CD4-positive, alpha-beta T cell treated with Interleukin-15 for 1 hour (primary cell): ENCODE data around the gene HVCN1.
"Not testable (repeated sequence)": the region's sequence is repeated elsewhere in the genome, so short reads cannot be mapped to it uniquely, and the experiment has no call there.

ENCODE experiments used
- DNase-seq: peaks from one replicate; pipeline ENCODE4 v3.0.0-alpha.2; 2020

Gene HVCN1

DNA sequence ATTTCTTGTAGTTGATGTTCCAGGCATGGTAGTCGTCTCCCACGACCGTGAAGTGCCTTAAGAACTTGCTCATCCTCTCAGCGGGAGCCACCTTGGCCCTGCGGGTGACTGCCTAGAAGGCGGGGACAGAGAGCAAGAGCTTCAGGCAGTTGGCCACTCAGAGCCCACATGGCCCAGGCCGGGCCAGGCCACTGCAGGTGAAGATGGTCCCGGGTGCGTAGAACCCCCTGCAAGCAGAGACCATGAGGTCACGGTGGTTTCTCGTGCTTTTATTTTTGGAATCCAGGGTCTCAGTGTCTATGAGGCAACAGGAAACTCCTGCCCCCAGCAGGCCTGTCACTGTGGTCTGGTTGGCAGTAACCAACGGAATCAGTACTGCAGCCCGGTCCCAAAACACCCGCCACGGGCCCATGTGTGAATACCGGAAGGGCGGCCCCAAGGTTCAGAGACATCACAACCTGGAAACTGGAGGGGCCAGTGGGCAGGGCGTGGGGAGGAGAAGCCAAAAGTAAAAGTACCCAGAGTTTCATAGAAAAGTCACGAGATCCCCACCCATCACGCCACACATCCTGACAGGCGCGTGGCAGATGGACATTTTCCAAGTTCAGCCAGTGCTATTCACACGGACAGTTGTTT is 27.5 kb downstream of the HVCN1 start:
- peak; percentile 84 for DNase-seq

GRCh38 chr12:110658878-110659277 is 30.0 kb downstream of the HVCN1 start:
- no peak for DNase-seq

- no peak for DNase-seq
These were observed 30.7 kb downstream of the HVCN1 start for GRCh38 chr12:110658242-110658641.

DNA sequence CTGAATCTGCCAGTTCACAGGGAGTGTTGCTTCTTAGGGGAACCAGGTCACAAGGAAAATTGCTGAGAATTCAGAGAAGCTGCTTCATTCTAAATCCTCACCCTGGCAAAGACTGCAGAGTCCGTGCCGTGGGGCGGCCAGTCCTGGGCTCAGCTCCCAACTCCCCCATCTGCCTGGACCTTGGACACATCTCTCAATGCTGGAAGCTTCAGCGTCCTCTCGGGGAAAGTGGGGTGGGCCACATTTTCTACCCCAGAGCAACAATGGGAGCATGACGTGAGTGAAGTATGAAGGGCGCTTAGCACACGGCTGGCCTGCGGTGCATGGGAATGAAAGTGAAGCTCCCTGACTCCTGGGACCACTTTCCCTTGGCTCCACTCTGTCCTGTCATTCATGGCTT is 31.2 kb downstream of the HVCN1 start:
- no peak for DNase-seq

DNA sequence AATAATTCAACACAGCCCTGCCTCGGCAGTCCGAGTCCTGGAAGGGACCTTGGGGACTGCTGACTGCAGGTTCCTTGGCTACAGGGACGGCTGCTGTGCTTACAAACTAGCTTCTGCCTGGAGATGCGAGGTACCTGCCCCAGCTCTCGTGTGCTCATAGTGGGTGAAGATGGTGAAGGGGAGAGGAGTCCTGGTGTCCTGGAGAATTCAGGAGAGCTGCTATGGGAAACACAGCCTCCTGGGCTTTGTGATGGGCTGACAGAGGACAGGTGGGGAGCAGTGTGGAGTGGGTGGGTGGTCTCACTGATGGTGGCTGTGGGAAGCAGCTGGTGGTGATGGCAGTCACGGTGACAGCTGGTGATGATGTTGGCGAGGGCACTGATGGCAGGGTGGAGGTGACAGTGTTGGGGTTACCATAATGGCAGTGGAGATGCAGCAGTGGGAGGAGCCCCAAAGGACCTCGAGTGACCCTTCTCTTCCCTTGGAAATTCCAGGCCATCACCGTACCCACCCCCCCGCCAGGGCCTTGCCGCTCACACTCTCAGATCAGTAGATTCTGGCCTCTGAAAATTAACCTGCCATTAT is 32.8 kb downstream of the HVCN1 start:
- DNase-seq = no peak

GRCh38 chr12:110654238-110654637 is 34.7 kb downstream of the HVCN1 start:
- not testable (repeated sequence) for DNase-seq

GRCh38 chr12:110649341-110649847 is 39.5 kb downstream of the HVCN1 start:
- DNase-seq = no peak

GRCh38 chr12:110647631-110648040 is 41.3 kb downstream of the HVCN1 start:
- peak; percentile 81 for DNase-seq

GRCh38 chr12:110641521-110641920 is 47.4 kb downstream of the HVCN1 start:
- DNase-seq = no peak

DNA sequence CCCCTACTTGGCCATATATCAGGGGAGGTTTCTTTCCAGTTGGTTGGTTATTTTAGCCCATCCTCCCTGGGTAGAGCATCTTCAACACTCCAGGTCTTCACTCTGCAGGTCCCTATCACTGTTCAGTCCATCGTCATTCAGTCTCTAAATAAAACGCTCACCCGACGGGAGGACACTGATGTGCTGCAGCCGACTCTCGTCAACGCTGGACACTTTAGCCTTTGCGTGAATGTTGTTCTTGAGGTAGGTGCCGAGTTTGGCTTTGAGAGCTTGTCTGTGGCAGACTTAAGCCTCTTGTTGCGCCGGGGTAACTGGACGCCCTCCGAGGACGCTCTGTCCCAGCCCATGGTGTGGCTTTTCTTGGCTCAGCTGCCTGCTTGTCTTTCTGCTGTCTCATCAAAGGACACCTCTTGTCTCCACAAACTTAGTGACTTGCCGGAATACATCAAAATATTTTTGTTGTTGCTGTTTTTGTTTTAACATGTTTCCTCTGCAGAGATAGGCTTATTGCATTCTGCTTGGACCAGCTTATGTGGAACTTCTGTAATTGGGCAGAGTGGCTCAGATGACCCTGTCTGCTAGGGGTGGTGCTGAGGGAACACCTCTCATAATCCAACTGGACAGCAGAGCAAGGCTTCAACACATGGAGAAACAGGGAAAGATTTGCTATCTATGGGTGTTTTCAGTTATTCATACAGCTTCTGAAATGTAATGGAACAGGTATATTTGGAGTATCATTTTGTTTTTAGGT is 48.5 kb downstream of the HVCN1 start:
- no peak for DNase-seq

DNA sequence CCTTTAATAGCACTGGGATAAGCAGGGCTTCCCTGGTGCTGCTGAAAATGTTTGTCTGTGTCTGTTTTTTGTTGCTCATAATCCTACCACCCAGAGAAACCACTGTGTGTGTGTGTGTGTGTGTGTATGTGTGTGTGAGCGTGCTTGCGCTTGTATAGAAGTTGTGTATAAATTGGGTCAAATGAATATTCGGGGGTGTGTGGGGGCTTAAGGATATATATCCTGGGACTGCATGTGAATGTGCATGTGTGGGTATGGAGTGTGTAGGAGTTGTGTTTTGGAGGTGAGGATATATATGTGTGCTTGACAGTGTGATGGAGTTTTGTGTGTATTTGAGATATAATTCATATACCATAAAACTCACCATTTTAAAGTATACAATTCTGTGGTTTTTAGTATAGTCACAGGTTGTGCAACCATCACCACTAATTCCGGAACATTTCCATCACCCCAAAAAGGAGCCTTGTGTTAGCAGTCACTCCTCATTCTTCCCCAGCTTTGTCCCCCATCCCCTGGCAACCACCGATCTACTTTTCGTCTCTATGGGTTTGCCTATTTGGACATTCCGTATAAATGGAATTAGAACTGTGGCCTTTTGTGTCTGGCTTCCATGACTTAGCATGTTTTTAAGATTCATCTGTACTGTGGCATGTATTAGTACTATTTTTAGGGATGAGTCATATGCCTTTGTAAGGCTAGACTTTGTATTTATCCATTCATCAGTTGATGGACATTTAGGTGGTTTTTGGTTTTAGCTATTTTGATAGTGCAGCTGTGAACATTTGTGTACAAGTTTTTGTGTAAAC is 49.4 kb downstream of the HVCN1 start:
- DNase-seq = no peak

DNA sequence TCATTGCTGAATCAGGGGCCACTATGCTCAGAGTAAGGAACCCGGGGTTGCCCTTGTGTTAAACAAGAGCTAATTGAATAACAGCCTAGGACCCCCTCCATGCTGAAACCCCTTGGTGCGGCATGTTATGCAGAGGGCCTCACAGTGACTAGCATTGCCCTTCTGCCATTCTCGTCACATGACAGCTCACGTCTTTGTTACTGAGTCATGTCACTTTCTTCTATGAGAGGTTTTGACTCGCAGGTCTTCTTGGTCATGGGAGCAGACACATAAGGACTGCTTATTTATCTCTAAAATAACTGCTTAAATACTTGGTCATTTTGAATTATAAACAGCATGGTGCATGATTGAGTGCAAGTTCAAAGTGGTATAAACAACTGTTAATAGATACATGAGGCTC is 50.1 kb downstream of the HVCN1 start:
- no peak for DNase-seq

GRCh38 chr12:110637869-110638441 is 51.0 kb downstream of the HVCN1 start:
- no peak for DNase-seq

GRCh38 chr12:110636516-110636915 is 52.4 kb downstream of the HVCN1 start:
- peak; percentile 44 for DNase-seq

GRCh38 chr12:110635055-110635454 is 53.9 kb downstream of the HVCN1 start:
- no peak for DNase-seq

DNA sequence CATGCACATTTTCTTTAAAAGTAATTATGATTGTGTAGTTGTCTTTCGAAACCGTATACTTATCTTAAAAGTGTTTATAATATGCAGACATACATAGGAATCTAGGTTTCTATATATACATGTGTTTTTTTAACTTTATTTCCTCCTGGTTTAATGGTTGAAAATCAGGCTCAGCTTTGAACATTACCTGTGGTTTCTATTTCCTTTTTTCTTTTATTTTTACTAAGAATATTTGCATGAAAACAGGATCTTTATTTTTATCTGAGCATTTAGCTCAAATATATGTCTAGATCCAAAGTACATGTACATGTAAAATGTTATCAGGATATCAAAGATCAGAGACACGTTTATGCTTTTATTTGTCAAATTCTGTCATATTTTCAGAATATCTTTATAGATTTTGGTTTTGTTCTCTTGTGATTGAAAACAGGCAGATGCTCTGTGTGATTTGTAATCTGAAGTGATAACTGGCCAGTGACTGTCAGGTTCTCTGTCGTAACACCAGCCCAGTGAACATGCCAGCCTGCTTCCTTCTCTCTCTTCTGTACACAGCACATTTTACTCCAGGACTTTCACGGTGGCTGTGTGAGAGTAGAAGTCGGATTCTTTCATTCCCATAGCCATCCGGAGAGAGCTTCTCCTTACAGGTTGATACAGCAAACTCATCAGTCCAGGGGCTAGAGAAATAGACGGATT is 61.3 kb downstream of the HVCN1 start:
- no peak for DNase-seq

DNA sequence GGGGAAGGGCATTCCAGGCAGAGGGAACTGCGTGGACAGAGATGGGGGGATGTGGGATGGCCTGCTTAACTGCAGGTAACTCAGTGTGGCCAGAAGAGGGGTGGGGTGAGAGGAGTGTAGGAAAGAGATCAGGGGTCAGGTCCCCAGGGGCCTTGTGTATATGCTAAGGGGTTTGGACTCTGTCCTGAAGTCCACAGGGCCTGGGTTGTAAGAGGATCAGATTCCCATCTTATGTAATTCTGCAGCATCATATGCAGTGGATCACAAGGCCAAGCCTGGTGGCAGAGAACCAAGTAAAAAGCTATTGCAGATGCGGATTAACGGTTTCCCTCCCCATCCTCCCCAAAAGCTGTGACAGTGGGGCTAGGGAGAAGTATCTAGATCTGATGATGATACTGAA is 66.3 kb downstream of the HVCN1 start:
- DNase-seq = no peak

GRCh38 chr12:110619534-110619953 is 69.4 kb downstream of the HVCN1 start:
- DNase-seq = peak; percentile 34

GRCh38 chr12:110616471-110617115 is 72.3 kb downstream of the HVCN1 start:
- no peak for DNase-seq

DNA sequence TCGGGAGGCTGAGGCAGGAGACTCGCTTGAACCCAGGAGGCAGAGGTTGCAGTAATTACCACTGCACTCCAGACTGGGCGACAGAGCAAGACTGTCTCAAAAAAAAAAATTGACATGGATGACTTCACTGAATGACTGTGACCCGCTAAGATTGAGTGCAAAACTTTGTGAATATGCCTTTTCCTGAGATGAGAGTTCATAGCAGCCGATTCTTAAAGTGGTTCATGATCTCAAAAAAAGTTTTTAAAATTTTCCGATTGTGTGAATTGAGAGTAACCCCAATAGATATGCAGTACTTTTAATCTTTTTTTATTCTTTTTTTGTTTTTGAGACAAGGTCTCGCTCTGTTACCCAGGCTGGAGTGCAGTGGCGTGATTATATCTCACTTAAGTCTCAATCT is 73.7 kb downstream of the HVCN1 start:
- no peak for DNase-seq
